ENCODE results near the gene TNS3.

TNS3 gene

GRCh38 chr7:47496056-47496665 is 85.8 kb downstream of the TNS3 start:
- peak overlapping the region in 1 of 2 experiments; percentile 58 for H3K27ac ChIP-seq (ENCODE audit: insufficient read depth in 1 of 2, low read depth in 1 of 2, low read length in 2 of 2, poor library complexity in 1 of 2, severe bottlenecking in 2 of 2)
- ChIA-PET CTCF (interaction anchor here (1.0 to 15.4 kb wide), 7 partner anchors 14 to 85 kb away, joined by 3 to 169 read pairs (median 6); no protein-coding TSS in a partner anchor), POLR2A (interaction anchor here (1.1 kb wide), 1 partner anchor 9 kb away, joined by 5 read pairs; no protein-coding TSS in a partner anchor)
- DNase-seq, result peak in 2 of 3 donors; percentile 77 to 88
- no peaks in the 10 kb centered on the region for H3K9me3 ChIP-seq (ENCODE audit: control extremely low read depth in 1 of 5, control insufficient read depth in 4 of 5, insufficient read depth in 2 of 5, low read depth in 1 of 5, low read length in 4 of 5)
- no peaks in the 10 kb centered on the region for H3K27me3 ChIP-seq (replicated peaks in 2 of 5; ENCODE audit: control insufficient read depth in 4 of 5, insufficient read depth in 5 of 5, low read length in 4 of 5)
- WGBS (ENCODE audit: insufficient coverage), result 58% methylated on average over 8 of the region's 11 CpGs
- H3K36me3 ChIP-seq (ENCODE audit: control insufficient read depth in 4 of 4, insufficient read depth in 4 of 4, low read length in 3 of 4), result peaks cover 0 to 17% (median 1%) of the 10 kb centered on the region in 4 experiments
- H3K4me1 ChIP-seq (ENCODE audit: control extremely low read depth in 1 of 4, control insufficient read depth in 4 of 4, insufficient read depth in 4 of 4, low read length in 3 of 4), result peaks cover 10 to 90% (median 82%) of the 10 kb centered on the region in 4 experiments
- H3K4me3 ChIP-seq (ENCODE audit: control insufficient read depth in 1 of 7, extremely low read depth in 1 of 7, insufficient read depth in 4 of 7, low read depth in 2 of 7, low read length in 6 of 7), result no peak overlapping the region

GRCh38 chr7:47493976-47494911 is 87.7 kb downstream of the TNS3 start:
- Histone ChIP-seq H3K27ac (ENCODE audit: insufficient read depth in 1 of 2, low read depth in 1 of 2, low read length in 2 of 2, poor library complexity in 1 of 2, severe bottlenecking in 2 of 2) (peak overlapping the region; percentile 35 to 36), H3K4me3 (ENCODE audit: control insufficient read depth in 1 of 7, extremely low read depth in 1 of 7, insufficient read depth in 4 of 7, low read depth in 2 of 7, low read length in 6 of 7) (peak overlapping the region in 5 of 7 experiments; percentile 33 to 65 (median 44)), H3K4me1 (ENCODE audit: control extremely low read depth in 1 of 4, control insufficient read depth in 4 of 4, insufficient read depth in 4 of 4, low read length in 3 of 4) (peaks cover 10 to 72% (median 64%) of the 10 kb centered on the region in 4 experiments), H3K36me3 (ENCODE audit: control insufficient read depth in 4 of 4, insufficient read depth in 4 of 4, low read length in 3 of 4) (peaks cover 0 to 20% (median 1%) of the 10 kb centered on the region in 4 experiments), H3K9me3 (ENCODE audit: control extremely low read depth in 1 of 5, control insufficient read depth in 4 of 5, insufficient read depth in 2 of 5, low read depth in 1 of 5, low read length in 4 of 5) (no peaks in the 10 kb centered on the region), H3K27me3 (replicated peaks in 2 of 5; ENCODE audit: control insufficient read depth in 4 of 5, insufficient read depth in 5 of 5, low read length in 4 of 5) (no peaks in the 10 kb centered on the region)
- POLR2A ChIA-PET, result interaction anchor here (0.6 kb wide), 1 partner anchor 30 kb away, joined by 3 read pairs; no protein-coding TSS in a partner anchor
- WGBS (ENCODE audit: insufficient coverage), result 4% methylated on average over 11 of the region's 14 CpGs
- no peak for DNase-seq
- CTCF ChIA-PET, result interaction anchor here (0.7 to 15.4 kb wide), 11 partner anchors 8 to 312 kb away, joined by 3 to 169 read pairs (median 4); no protein-coding TSS in a partner anchor

- no peaks in the 10 kb centered on the region for H3K9me3 ChIP-seq (ENCODE audit: control extremely low read depth in 1 of 5, control insufficient read depth in 4 of 5, insufficient read depth in 2 of 5, low read depth in 1 of 5, low read length in 4 of 5)
- H3K36me3 ChIP-seq (ENCODE audit: control insufficient read depth in 4 of 4, insufficient read depth in 4 of 4, low read length in 3 of 4), result peaks cover 0 to 24% (median 1%) of the 10 kb centered on the region in 4 experiments
- H3K27me3 ChIP-seq (replicated peaks in 2 of 5; ENCODE audit: control insufficient read depth in 4 of 5, insufficient read depth in 5 of 5, low read length in 4 of 5), result no peaks in the 10 kb centered on the region
- 87% methylated on average over 14 of the region's 14 CpGs for WGBS (ENCODE audit: insufficient coverage)
- ChIA-PET CTCF (interaction anchor here (0.6 to 1.5 kb wide), 5 partner anchors 12 to 87 kb away, joined by 3 to 4 read pairs (median 4); no protein-coding TSS in a partner anchor), POLR2A (interaction anchor here (1.2 to 1.5 kb wide), 2 partner anchors 10 to 79 kb away, joined by 3 read pairs; no protein-coding TSS in a partner anchor)
- DNase-seq, result no peak
- H3K4me1 ChIP-seq (ENCODE audit: control extremely low read depth in 1 of 4, control insufficient read depth in 4 of 4, insufficient read depth in 4 of 4, low read length in 3 of 4), result peaks cover 10 to 60% (median 53%) of the 10 kb centered on the region in 4 experiments
- H3K27ac ChIP-seq (ENCODE audit: insufficient read depth in 1 of 2, low read depth in 1 of 2, low read length in 2 of 2, poor library complexity in 1 of 2, severe bottlenecking in 2 of 2), result no peak overlapping the region
- no peak overlapping the region for H3K4me3 ChIP-seq (ENCODE audit: control insufficient read depth in 1 of 7, extremely low read depth in 1 of 7, insufficient read depth in 4 of 7, low read depth in 2 of 7, low read length in 6 of 7)
Measured at GRCh38 chr7:47492716-47493325, 89.1 kb downstream of the TNS3 start.

GRCh38 chr7:47490501-47491265 is 91.2 kb downstream of the TNS3 start:
- Histone ChIP-seq H3K4me1 (ENCODE audit: control extremely low read depth in 1 of 4, control insufficient read depth in 4 of 4, insufficient read depth in 4 of 4, low read length in 3 of 4) (peaks cover 4 to 43% (median 34%) of the 10 kb centered on the region in 4 experiments), H3K4me3 (ENCODE audit: control insufficient read depth in 1 of 7, extremely low read depth in 1 of 7, insufficient read depth in 4 of 7, low read depth in 2 of 7, low read length in 6 of 7) (no peak overlapping the region), H3K27me3 (replicated peaks in 2 of 5; ENCODE audit: control insufficient read depth in 4 of 5, insufficient read depth in 5 of 5, low read length in 4 of 5) (no peaks in the 10 kb centered on the region), H3K9me3 (ENCODE audit: control extremely low read depth in 1 of 5, control insufficient read depth in 4 of 5, insufficient read depth in 2 of 5, low read depth in 1 of 5, low read length in 4 of 5) (no peaks in the 10 kb centered on the region), H3K36me3 (ENCODE audit: control insufficient read depth in 4 of 4, insufficient read depth in 4 of 4, low read length in 3 of 4) (peaks cover 0 to 27% (median 4%) of the 10 kb centered on the region in 4 experiments), H3K27ac (ENCODE audit: insufficient read depth in 1 of 2, low read depth in 1 of 2, low read length in 2 of 2, poor library complexity in 1 of 2, severe bottlenecking in 2 of 2) (no peak overlapping the region)
- ChIA-PET POLR2A (no interaction called here), CTCF (interaction anchor here (0.8 to 1.5 kb wide), 2 partner anchors 8 to 329 kb away, joined by 3 to 6 read pairs; no protein-coding TSS in a partner anchor)
- over 99% methylated on average over 18 of the region's 24 CpGs for WGBS (ENCODE audit: insufficient coverage)
- DNase-seq, result no peak

GRCh38 chr7:47489624-47490023 is 92.3 kb downstream of the TNS3 start:
- no peak for DNase-seq
- 100% methylated on average over 4 of the region's 7 CpGs for WGBS (ENCODE audit: insufficient coverage)
- H3K9me3 ChIP-seq (ENCODE audit: control extremely low read depth in 1 of 5, control insufficient read depth in 4 of 5, insufficient read depth in 2 of 5, low read depth in 1 of 5, low read length in 4 of 5), result no peaks in the 10 kb centered on the region
- H3K36me3 ChIP-seq (ENCODE audit: control insufficient read depth in 4 of 4, insufficient read depth in 4 of 4, low read length in 3 of 4), result peaks cover 0 to 29% (median 4%) of the 10 kb centered on the region in 4 experiments
- no peak overlapping the region for H3K27ac ChIP-seq (ENCODE audit: insufficient read depth in 1 of 2, low read depth in 1 of 2, low read length in 2 of 2, poor library complexity in 1 of 2, severe bottlenecking in 2 of 2)
- POLR2A ChIA-PET, result no interaction called here
- CTCF ChIA-PET, result interaction anchor here (1.2 to 15.3 kb wide), 2 partner anchors 11 to 12 kb away, joined by 3 to 169 read pairs; no protein-coding TSS in a partner anchor
- H3K27me3 ChIP-seq (replicated peaks in 2 of 5; ENCODE audit: control insufficient read depth in 4 of 5, insufficient read depth in 5 of 5, low read length in 4 of 5), result no peaks in the 10 kb centered on the region
- peaks cover 4 to 43% (median 32%) of the 10 kb centered on the region in 4 experiments for H3K4me1 ChIP-seq (ENCODE audit: control extremely low read depth in 1 of 4, control insufficient read depth in 4 of 4, insufficient read depth in 4 of 4, low read length in 3 of 4)
- no peak overlapping the region for H3K4me3 ChIP-seq (ENCODE audit: control insufficient read depth in 1 of 7, extremely low read depth in 1 of 7, insufficient read depth in 4 of 7, low read depth in 2 of 7, low read length in 6 of 7)

- peaks cover 0 to 29% (median 4%) of the 10 kb centered on the region in 4 experiments for H3K36me3 ChIP-seq (ENCODE audit: control insufficient read depth in 4 of 4, insufficient read depth in 4 of 4, low read length in 3 of 4)
- POLR2A ChIA-PET, result no interaction called here
- WGBS (ENCODE audit: insufficient coverage), result 98% methylated on average over 8 of the region's 8 CpGs
- no peak overlapping the region for H3K27ac ChIP-seq (ENCODE audit: insufficient read depth in 1 of 2, low read depth in 1 of 2, low read length in 2 of 2, poor library complexity in 1 of 2, severe bottlenecking in 2 of 2)
- CTCF ChIA-PET, result interaction anchor here (1.2 to 15.3 kb wide), 2 partner anchors 11 to 12 kb away, joined by 3 to 169 read pairs; no protein-coding TSS in a partner anchor
- no peak overlapping the region for H3K4me3 ChIP-seq (ENCODE audit: control insufficient read depth in 1 of 7, extremely low read depth in 1 of 7, insufficient read depth in 4 of 7, low read depth in 2 of 7, low read length in 6 of 7)
- no peaks in the 10 kb centered on the region for H3K27me3 ChIP-seq (replicated peaks in 2 of 5; ENCODE audit: control insufficient read depth in 4 of 5, insufficient read depth in 5 of 5, low read length in 4 of 5)
- peaks cover 3 to 43% (median 32%) of the 10 kb centered on the region in 4 experiments for H3K4me1 ChIP-seq (ENCODE audit: control extremely low read depth in 1 of 4, control insufficient read depth in 4 of 4, insufficient read depth in 4 of 4, low read length in 3 of 4)
- H3K9me3 ChIP-seq (ENCODE audit: control extremely low read depth in 1 of 5, control insufficient read depth in 4 of 5, insufficient read depth in 2 of 5, low read depth in 1 of 5, low read length in 4 of 5), result no peaks in the 10 kb centered on the region
- DNase-seq, result no peak
Measured at GRCh38 chr7:47488969-47489342, 93.0 kb downstream of the TNS3 start.
